B cell (primary cell): ENCODE data around the gene NFIB.

Source experiments
- EZH2 ChIP-seq: IDR thresholded peaks from 2 replicates; pipeline ENCODE4 v1.6.1; 2012; ENCODE audit warnings: borderline replicate concordance, low read depth, mild to moderate bottlenecking, moderate library complexity, low read length; ENCODE audit not compliant: insufficient read depth, poor library complexity, severe bottlenecking
- TF ChIP-seq, protein P1 (sequence below): fragments of 200-600 bp; IDR thresholded peaks from one replicate; pipeline ENCODE4 v1.8.0; 2022; ENCODE audit warnings: antibody characterized with exemption, mild to moderate bottlenecking

DNA sequence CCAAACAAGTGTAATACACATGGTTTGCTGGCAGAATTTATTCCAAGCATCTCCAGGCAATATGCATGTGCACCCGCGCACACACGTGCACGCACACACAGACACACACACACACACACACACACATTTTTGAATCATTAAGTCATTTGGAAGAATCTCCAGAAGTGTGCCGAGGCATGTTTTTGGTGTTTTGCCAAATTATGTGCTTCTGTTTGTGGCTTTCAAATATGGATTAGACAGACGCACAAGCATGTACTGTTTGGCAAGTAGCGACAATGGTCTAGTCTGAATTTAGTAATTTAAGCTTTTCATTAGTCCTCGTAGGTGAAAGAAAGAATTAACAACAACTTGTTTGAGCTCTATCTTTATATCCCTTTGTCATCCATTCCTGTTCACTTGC is 36.7 kb downstream of the NFIB start:
- TF ChIP-seq, protein P1, sequence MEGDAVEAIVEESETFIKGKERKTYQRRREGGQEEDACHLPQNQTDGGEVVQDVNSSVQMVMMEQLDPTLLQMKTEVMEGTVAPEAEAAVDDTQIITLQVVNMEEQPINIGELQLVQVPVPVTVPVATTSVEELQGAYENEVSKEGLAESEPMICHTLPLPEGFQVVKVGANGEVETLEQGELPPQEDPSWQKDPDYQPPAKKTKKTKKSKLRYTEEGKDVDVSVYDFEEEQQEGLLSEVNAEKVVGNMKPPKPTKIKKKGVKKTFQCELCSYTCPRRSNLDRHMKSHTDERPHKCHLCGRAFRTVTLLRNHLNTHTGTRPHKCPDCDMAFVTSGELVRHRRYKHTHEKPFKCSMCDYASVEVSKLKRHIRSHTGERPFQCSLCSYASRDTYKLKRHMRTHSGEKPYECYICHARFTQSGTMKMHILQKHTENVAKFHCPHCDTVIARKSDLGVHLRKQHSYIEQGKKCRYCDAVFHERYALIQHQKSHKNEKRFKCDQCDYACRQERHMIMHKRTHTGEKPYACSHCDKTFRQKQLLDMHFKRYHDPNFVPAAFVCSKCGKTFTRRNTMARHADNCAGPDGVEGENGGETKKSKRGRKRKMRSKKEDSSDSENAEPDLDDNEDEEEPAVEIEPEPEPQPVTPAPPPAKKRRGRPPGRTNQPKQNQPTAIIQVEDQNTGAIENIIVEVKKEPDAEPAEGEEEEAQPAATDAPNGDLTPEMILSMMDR: no peak
- no peak for TF ChIP-seq EZH2
